ENCODE results near the gene ITFG1. TPM values are rescaled to one million over a fixed set of nuclear protein-coding genes. Genes with fewer than 3 reads are reported as not detected.

Gene ITFG1
- total and polyA plus RNA-seq, 2 of the 13 experiments (the other 11 are each of a cell fraction or from before 2014, with no cell fraction given) = 74.5 to 150 TPM

DNA sequence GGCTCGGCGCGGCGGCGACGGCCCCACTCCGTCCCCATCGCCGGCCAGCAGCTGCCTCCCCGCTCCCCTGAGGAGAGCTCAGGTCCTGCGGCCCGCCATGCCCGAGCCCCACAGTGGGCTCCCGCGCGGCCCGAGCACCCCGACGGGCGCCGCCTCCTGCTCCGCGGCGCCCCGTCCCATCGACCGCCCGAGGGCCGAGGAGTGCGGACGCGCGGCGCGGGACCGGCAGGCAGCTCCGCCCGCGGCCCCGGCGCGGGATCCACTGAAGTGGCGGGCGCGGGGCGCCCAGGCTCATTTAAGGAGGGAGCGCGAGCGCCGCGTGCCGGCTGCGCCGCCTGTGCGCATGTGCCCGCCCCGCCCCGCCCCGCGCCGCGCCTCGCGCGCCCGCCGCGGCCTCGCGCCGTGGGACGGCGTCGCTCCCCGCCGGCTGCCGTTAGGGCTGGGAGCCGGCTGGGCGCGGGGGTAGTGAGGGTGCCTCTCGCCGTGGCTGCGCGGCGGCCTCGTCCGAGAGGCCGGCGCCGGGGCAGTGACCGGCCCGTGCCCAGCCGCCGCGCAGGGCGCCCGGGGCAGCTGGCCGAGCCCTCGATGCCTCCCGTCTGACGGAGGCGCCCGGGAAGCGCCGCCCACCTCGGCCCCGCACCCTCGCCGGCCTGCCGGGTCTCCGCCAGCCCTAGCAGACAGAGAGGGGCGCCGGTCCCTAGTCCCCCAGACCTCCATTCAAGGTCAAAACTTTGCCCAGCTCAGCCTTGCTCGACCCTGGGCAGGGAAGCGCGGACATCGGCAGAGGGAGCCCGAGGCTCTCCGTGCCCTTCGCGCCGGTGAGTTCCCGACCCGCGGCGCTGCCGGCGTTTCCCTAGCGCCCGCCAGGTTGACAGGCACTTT, 316.9 kb downstream of the ITFG1 start, which contains the start of gene NETO2 (continued):
- TF ChIP-seq THRA (CRISPR knock-in tag; IDR thresholded peaks at IDR 0.05; ENCODE audit: borderline replicate concordance) (no peak), MIER2 (CRISPR knock-in tag; IDR thresholded peaks at IDR 0.05) (no peak), SUZ12 (IDR thresholded peaks at IDR 0.05; ENCODE audit: low read depth, low read length) (no peak), ZNF160 (CRISPR knock-in tag; IDR thresholded peaks at IDR 0.05) (no peak; the same call in 1 of the 2 replicates), AHR (CRISPR knock-in tag; IDR thresholded peaks at IDR 0.05) (0 out of 2 replicates have a peak, but pooled peaks have one; percentile 48), ZNF780A (CRISPR knock-in tag; IDR thresholded peaks at IDR 0.05) (no peak), EED (CRISPR knock-in tag; IDR thresholded peaks at IDR 0.05) (0 out of 2 replicates have a peak, but pooled peaks have one; percentile 52), PAF1 (CRISPR knock-in tag; IDR thresholded peaks at IDR 0.05) (no peak), PHF8 (CRISPR knock-in tag; IDR thresholded peaks at IDR 0.05) (peak; percentile 27; the same call in 1 of the 2 replicates), ZNF619 (CRISPR knock-in tag; IDR thresholded peaks at IDR 0.05) (peak; percentile 82; the same call in 1 of the 2 replicates), ZNF557 (CRISPR knock-in tag; IDR thresholded peaks at IDR 0.05) (no peak), THAP11 (CRISPR knock-in tag; IDR thresholded peaks at IDR 0.05) (no peak; the same call in 1 of the 2 replicates), ZNF451 (CRISPR knock-in tag; IDR thresholded peaks at IDR 0.05) (no peak), MZF1 (CRISPR knock-in tag; IDR thresholded peaks at IDR 0.05; ENCODE audit: borderline replicate concordance) (no peak), HDAC1 (CRISPR knock-in tag; IDR thresholded peaks at IDR 0.05) (no peak; the same call in 1 of the 2 replicates), ZNF382 (CRISPR knock-in tag; IDR thresholded peaks at IDR 0.05; ENCODE audit: borderline replicate concordance) (no peak), GMEB1 (CRISPR knock-in tag; IDR thresholded peaks at IDR 0.05; ENCODE audit: borderline replicate concordance) (peak; percentile 35; the same call in 1 of the 2 replicates), ZNF652 (CRISPR knock-in tag; IDR thresholded peaks at IDR 0.05; ENCODE audit: borderline replicate concordance, low read depth) (no peak), MTF2 (CRISPR knock-in tag; IDR thresholded peaks at IDR 0.05; ENCODE audit: borderline replicate concordance) (no peak), GTF2F1 (IDR thresholded peaks at IDR 0.05; ENCODE audit: low read length) (no peak)
- TF ChIP-seq, protein P1, sequence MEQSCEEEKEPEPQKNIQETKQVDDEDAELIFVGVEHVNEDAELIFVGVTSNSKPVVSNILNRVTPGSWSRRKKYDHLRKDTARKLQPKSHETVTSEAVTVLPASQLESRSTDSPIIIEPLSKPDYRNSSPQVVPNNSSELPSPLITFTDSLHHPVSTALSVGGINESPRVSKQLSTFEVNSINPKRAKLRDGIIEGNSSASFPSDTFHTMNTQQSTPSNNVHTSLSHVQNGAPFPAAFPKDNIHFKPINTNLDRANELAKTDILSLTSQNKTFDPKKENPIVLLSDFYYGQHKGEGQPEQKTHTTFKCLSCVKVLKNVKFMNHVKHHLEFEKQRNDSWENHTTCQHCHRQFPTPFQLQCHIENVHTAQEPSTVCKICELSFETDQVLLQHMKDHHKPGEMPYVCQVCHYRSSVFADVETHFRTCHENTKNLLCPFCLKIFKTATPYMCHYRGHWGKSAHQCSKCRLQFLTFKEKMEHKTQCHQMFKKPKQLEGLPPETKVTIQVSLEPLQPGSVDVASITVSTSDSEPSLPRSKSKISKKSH (CRISPR knock-in tag; IDR thresholded peaks at IDR 0.05; ENCODE audit: borderline replicate concordance) = no peak
- TF ChIP-seq, protein P2, sequence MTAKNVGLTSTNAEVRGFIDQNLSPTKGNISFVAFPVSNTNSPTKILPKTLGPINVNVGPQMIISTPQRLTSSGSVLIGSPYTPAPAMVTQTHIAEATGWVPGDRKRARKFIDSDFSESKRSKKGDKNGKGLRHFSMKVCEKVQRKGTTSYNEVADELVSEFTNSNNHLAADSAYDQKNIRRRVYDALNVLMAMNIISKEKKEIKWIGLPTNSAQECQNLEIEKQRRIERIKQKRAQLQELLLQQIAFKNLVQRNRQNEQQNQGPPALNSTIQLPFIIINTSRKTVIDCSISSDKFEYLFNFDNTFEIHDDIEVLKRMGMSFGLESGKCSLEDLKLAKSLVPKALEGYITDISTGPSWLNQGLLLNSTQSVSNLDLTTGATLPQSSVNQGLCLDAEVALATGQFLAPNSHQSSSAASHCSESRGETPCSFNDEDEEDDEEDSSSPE (CRISPR knock-in tag; IDR thresholded peaks at IDR 0.05) = peak; percentile 36

Data from HepG2 (cell line).